Liver (tissue), 9 donors: ENCODE measurements around the gene MCF2L. TPM values are rescaled to one million over a fixed set of nuclear protein-coding genes. Genes with fewer than 3 reads are reported as not detected.

Experiments used
- DNase-seq: peaks from one replicate; pipeline ENCODE4 v3.0.0-alpha.2; 2017; ENCODE audit warnings: low spot score
- H3K27ac ChIP-seq, 2 donors: one replicate each; pipeline ENCODE4 v1.7.0; 2013; ENCODE audit warnings: inconsistent platforms in 2 of 2, low read length in 2 of 2, control low read depth in 1 of 2, low read depth in 1 of 2, mild to moderate bottlenecking in 1 of 2
- H3K27me3 ChIP-seq, 4 donors: one replicate each; pipeline versions ENCODE4 v1.6.1 to v1.7.0; 2013; ENCODE audit warnings: low read length in 3 of 4, inconsistent platforms in 1 of 4, mild to moderate bottlenecking in 1 of 4, moderate library complexity in 1 of 4; ENCODE audit not compliant: control insufficient read depth in 4 of 4, insufficient read depth in 4 of 4
- H3K36me3 ChIP-seq, 4 donors: one replicate each; pipeline versions ENCODE4 v1.6.1 to v1.7.0; 2013; ENCODE audit warnings: low read length in 3 of 4, mild to moderate bottlenecking in 3 of 4, low read depth in 1 of 4, moderate library complexity in 1 of 4; ENCODE audit not compliant: control insufficient read depth in 4 of 4, insufficient read depth in 3 of 4
- H3K4me1 ChIP-seq, 4 donors: one replicate each; pipeline versions ENCODE4 v1.6.1 to v1.7.0; 2013; ENCODE audit warnings: low read length in 3 of 4, mild to moderate bottlenecking in 3 of 4, moderate library complexity in 1 of 4; ENCODE audit not compliant: control insufficient read depth in 4 of 4, insufficient read depth in 4 of 4
- H3K4me3 ChIP-seq, 3 donors: one replicate each; pipeline versions ENCODE4 v1.6.1 to v1.7.0; 2013; ENCODE audit warnings: low read length in 3 of 3, control low read depth in 1 of 3, low read depth in 1 of 3, mild to moderate bottlenecking in 1 of 3
- H3K9ac ChIP-seq, 2 donors: one replicate each; pipeline ENCODE4 v1.7.0; 2013; ENCODE audit warnings: low read length in 2 of 2, mild to moderate bottlenecking in 2 of 2, moderate library complexity in 2 of 2, control low read depth in 1 of 2, low read depth in 1 of 2
- H3K9me3 ChIP-seq, 4 donors: one replicate each; pipeline versions ENCODE4 v1.6.1 to v1.7.0; 2013; ENCODE audit warnings: low read length in 3 of 4; ENCODE audit not compliant: control insufficient read depth in 4 of 4
- ATF3 ChIP-seq: IDR thresholded peaks from 2 replicates; pipeline ENCODE4 v1.6.1; 2016; ENCODE audit warnings: antibody characterized with exemption
- EGR1 ChIP-seq, 2 donors: IDR thresholded peaks; 2 replicates each; pipeline ENCODE4 v1.6.1; 2016 to 2018; ENCODE audit warnings: antibody characterized with exemption in 2 of 2, low read depth in 2 of 2
- FOXA1 ChIP-seq: IDR thresholded peaks from 2 replicates; pipeline ENCODE4 v1.6.1; 2016; ENCODE audit warnings: antibody characterized with exemption
- FOXA2 ChIP-seq: IDR thresholded peaks from 2 replicates; pipeline ENCODE4 v1.6.1; 2016; ENCODE audit warnings: antibody characterized with exemption
- GABPA ChIP-seq, 2 donors: IDR thresholded peaks in 1 of 2; conservative IDR thresholded peaks in 1 of 2; 2 replicates each; pipeline ENCODE4 v1.6.1; 2016; ENCODE audit warnings: antibody characterized with exemption in 2 of 2, mild to moderate bottlenecking in 1 of 2, moderate library complexity in 1 of 2
- HNF4A ChIP-seq, 2 donors: conservative IDR thresholded peaks; 2 replicates each; pipeline ENCODE4 v1.6.1; 2016; ENCODE audit warnings: antibody characterized with exemption in 2 of 2, mild to moderate bottlenecking in 2 of 2
- HNF4G ChIP-seq: IDR thresholded peaks from 2 replicates; pipeline ENCODE4 v1.6.1; 2016; ENCODE audit warnings: antibody characterized with exemption
- JUND ChIP-seq, 2 donors: IDR thresholded peaks; 2 replicates each; pipeline ENCODE4 v1.6.1; 2016; ENCODE audit warnings: antibody characterized with exemption in 2 of 2
- MAX ChIP-seq: IDR thresholded peaks from 2 replicates; pipeline ENCODE4 v1.6.1; 2016; ENCODE audit warnings: antibody characterized with exemption
- NR2F2 ChIP-seq: IDR thresholded peaks from 2 replicates; pipeline ENCODE4 v1.6.1; 2016; ENCODE audit warnings: antibody characterized with exemption
- RAD21 ChIP-seq, 2 donors: IDR thresholded peaks; 2 replicates each; pipeline ENCODE4 v1.6.1; 2016; ENCODE audit warnings: antibody characterized with exemption in 2 of 2, mild to moderate bottlenecking in 2 of 2
- RXRA ChIP-seq, 2 donors: IDR thresholded peaks; 2 replicates each; pipeline ENCODE4 v1.6.1; 2017 to 2018; ENCODE audit warnings: antibody characterized with exemption in 2 of 2, mild to moderate bottlenecking in 1 of 2
- SP1 ChIP-seq: IDR thresholded peaks from 2 replicates; pipeline ENCODE4 v1.6.1; 2018; ENCODE audit warnings: antibody characterized with exemption, mild to moderate bottlenecking
- TAF1 ChIP-seq: conservative IDR thresholded peaks from 2 replicates; pipeline ENCODE4 v1.6.1; 2016; ENCODE audit warnings: antibody characterized with exemption, mild to moderate bottlenecking
- YY1 ChIP-seq: IDR thresholded peaks from 2 replicates; pipeline ENCODE4 v1.6.1; 2016; ENCODE audit warnings: antibody characterized with exemption, mild to moderate bottlenecking
- ZBTB33 ChIP-seq: IDR thresholded peaks from 2 replicates; pipeline ENCODE4 v1.6.1; 2016; ENCODE audit warnings: antibody characterized with exemption
- WGBS: extraction: QIAGEN DNeasy Blood & Tissue Kit; methylation state at CpG from one replicate; pipeline ENCODE4 v1.1.7; 2013; 5-methylcytosine and 5-hydroxymethylcytosine counted together
- polyA plus RNA-seq, 2 donors: library from polyadenylated mRNA; stranded (reverse) in 1 of 2; unstranded in 1 of 2; fragments of 200-250 nt in 1 of 2; fragments of >200 nt in 1 of 2; fragmentation: Nextera tagmentation in 1 of 2; extraction: Ambion mirVana in 1 of 2; gene quantifications; one replicate each; pipeline versions ENCODE4 v1.2.1 to v1.2.3, GENCODE V29; 2013 to 2015
- total RNA-seq, 2 donors: library from RNA; depleted of rRNA; stranded (reverse); fragments of >200 nt; gene quantifications; one replicate each; pipeline ENCODE4 v1.2.3, GENCODE V29; 2014
- TF ChIP-seq, protein P1 (sequence below): IDR thresholded peaks from 2 replicates; pipeline ENCODE4 v1.6.1; 2016; ENCODE audit warnings: antibody characterized with exemption, mild to moderate bottlenecking
- TF ChIP-seq, protein P2 (sequence below): fragments of 150-350 bp; IDR thresholded peaks from 2 replicates; pipeline ENCODE4 v1.5.1; 2017; ENCODE audit warnings: improper control_type of control experiment, low read depth, low read length; ENCODE audit not compliant: missing input control
- donor health status: healthy.
- donor health status: healthy.
- donor health status: healthy.
- donor health status: healthy.
- donor health status: healthy.

The MCF2L gene
- total and polyA plus RNA-seq, 4 donors, result 2.9 to 12.8 (median 7.1) TPM

DNA sequence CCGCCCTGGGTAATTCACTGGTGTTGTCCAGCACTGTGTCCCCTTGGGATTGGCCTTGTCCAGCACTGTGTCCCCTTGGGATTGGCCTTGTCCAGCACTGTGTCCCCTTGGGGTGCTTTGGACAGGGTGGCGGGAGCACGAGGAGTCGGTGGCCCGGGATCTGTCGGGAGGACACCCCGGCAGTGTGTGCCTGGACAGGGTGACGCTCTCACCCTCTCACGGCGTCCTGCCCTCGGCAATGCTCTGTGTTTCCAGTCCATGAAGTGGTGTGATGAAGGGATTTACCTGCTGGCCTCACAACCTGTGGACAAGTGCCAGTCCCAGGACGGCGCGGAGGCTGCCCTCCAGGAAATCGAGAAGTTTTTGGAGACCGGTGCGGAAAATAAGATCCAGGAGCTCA, 106.7 kb downstream of the MCF2L start:
- no peak overlapping the region for H3K9ac ChIP-seq
- peaks cover 5 to 37% (median 9%) of the 10 kb centered on the region in 4 donors for H3K36me3 ChIP-seq
- no peaks in the 10 kb centered on the region for H3K4me1 ChIP-seq
- no peak overlapping the region for H3K4me3 ChIP-seq
- no peaks in the 10 kb centered on the region for H3K27me3 ChIP-seq
- TF ChIP-seq ZBTB33, result no peak
- TF ChIP-seq MAX, result no peak
- TF ChIP-seq JUND (IDR thresholded peaks at IDR 0.05), result no peak
- no peak for TF ChIP-seq SP1
- no peak for TF ChIP-seq TAF1
- no peak for TF ChIP-seq GABPA (IDR thresholded peaks at IDR 0.05 in 1 of 2, conservative IDR thresholded peaks at IDR 0.05 in 1 of 2)
- TF ChIP-seq RAD21 (IDR thresholded peaks at IDR 0.05), result no peak
- TF ChIP-seq, protein P1, sequence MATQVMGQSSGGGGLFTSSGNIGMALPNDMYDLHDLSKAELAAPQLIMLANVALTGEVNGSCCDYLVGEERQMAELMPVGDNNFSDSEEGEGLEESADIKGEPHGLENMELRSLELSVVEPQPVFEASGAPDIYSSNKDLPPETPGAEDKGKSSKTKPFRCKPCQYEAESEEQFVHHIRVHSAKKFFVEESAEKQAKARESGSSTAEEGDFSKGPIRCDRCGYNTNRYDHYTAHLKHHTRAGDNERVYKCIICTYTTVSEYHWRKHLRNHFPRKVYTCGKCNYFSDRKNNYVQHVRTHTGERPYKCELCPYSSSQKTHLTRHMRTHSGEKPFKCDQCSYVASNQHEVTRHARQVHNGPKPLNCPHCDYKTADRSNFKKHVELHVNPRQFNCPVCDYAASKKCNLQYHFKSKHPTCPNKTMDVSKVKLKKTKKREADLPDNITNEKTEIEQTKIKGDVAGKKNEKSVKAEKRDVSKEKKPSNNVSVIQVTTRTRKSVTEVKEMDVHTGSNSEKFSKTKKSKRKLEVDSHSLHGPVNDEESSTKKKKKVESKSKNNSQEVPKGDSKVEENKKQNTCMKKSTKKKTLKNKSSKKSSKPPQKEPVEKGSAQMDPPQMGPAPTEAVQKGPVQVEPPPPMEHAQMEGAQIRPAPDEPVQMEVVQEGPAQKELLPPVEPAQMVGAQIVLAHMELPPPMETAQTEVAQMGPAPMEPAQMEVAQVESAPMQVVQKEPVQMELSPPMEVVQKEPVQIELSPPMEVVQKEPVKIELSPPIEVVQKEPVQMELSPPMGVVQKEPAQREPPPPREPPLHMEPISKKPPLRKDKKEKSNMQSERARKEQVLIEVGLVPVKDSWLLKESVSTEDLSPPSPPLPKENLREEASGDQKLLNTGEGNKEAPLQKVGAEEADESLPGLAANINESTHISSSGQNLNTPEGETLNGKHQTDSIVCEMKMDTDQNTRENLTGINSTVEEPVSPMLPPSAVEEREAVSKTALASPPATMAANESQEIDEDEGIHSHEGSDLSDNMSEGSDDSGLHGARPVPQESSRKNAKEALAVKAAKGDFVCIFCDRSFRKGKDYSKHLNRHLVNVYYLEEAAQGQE, result no peak
- TF ChIP-seq HNF4A (conservative IDR thresholded peaks at IDR 0.05), result no peak
- TF ChIP-seq NR2F2, result no peak
- TF ChIP-seq FOXA2, result no peak
- no peak for TF ChIP-seq FOXA1
- no peak for TF ChIP-seq YY1
- TF ChIP-seq, protein P2, sequence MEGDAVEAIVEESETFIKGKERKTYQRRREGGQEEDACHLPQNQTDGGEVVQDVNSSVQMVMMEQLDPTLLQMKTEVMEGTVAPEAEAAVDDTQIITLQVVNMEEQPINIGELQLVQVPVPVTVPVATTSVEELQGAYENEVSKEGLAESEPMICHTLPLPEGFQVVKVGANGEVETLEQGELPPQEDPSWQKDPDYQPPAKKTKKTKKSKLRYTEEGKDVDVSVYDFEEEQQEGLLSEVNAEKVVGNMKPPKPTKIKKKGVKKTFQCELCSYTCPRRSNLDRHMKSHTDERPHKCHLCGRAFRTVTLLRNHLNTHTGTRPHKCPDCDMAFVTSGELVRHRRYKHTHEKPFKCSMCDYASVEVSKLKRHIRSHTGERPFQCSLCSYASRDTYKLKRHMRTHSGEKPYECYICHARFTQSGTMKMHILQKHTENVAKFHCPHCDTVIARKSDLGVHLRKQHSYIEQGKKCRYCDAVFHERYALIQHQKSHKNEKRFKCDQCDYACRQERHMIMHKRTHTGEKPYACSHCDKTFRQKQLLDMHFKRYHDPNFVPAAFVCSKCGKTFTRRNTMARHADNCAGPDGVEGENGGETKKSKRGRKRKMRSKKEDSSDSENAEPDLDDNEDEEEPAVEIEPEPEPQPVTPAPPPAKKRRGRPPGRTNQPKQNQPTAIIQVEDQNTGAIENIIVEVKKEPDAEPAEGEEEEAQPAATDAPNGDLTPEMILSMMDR, result no peak
- no peak for TF ChIP-seq EGR1 (IDR thresholded peaks at IDR 0.05; ENCODE audit: low read depth in 2 of 2)
- no peak for TF ChIP-seq RXRA (IDR thresholded peaks at IDR 0.05)
- no peak for TF ChIP-seq HNF4G
- TF ChIP-seq ATF3, result no peak
- 98% methylated on average over 17 of the region's 17 CpGs for WGBS
- H3K27ac ChIP-seq, result no peak overlapping the region
- no peaks in the 10 kb centered on the region for H3K9me3 ChIP-seq
- DNase-seq, result no peak
